GM23338 (cell line): ENCODE data around the gene APOBEC2. TPM values are rescaled to one million over a fixed set of nuclear protein-coding genes. Genes with fewer than 3 reads are reported as not detected.

Experiments used
- ATAC-seq: fragments of 200-7000 bp; cut with Tn5 transposase; 3 replicates; pipeline ENCODE4 v1.9.1; 2020
- DNase-seq: peaks from one replicate; pipeline ENCODE4 v3.0.0-alpha.2; 2015; ENCODE audit warnings: low spot score
- H2AFZ ChIP-seq: fragments of 200-600 bp; sonication (generic); 2 replicates; pipeline ENCODE4 v1.8.0; 2016; ENCODE audit warnings: antibody characterized with exemption, mild to moderate bottlenecking, moderate library complexity
- H3F3A ChIP-seq: fragments of 200-600 bp; sonication (generic); replicated peaks from 2 replicates; pipeline ENCODE4 v1.8.0; 2017; ENCODE audit warnings: antibody characterized with exemption, mixed run types, low read depth
- H3K27ac ChIP-seq: fragments of 200-600 bp; sonication (generic); 2 replicates; pipeline ENCODE4 v1.6.1; 2016; ENCODE audit warnings: low read depth
- H3K27me3 ChIP-seq: fragments of 200-600 bp; sonication (generic); 2 replicates; pipeline ENCODE4 v1.8.0; 2016; ENCODE audit warnings: mild to moderate bottlenecking, mixed run types, moderate library complexity; ENCODE audit not compliant: insufficient read depth
- H3K36me3 ChIP-seq: fragments of 200-600 bp; sonication (generic); 2 replicates; pipeline ENCODE4 v1.8.0; 2016; ENCODE audit warnings: mild to moderate bottlenecking; ENCODE audit not compliant: insufficient read depth
- H3K4me1 ChIP-seq: fragments of 200-600 bp; sonication (generic); 2 replicates; pipeline ENCODE4 v1.8.0; 2016; ENCODE audit warnings: mild to moderate bottlenecking, moderate library complexity; ENCODE audit not compliant: insufficient read depth
- H3K4me2 ChIP-seq: fragments of 200-600 bp; sonication (generic); 2 replicates; pipeline ENCODE4 v1.7.1; 2017; ENCODE audit warnings: mixed run types
- H3K4me3 ChIP-seq: fragments of 200-600 bp; sonication (generic); 2 replicates; pipeline ENCODE4 v1.6.1; 2016; ENCODE audit warnings: mixed run types
- H3K79me2 ChIP-seq: fragments of 200-600 bp; sonication (generic); replicated peaks from 2 replicates; pipeline ENCODE4 v1.8.0; 2017; ENCODE audit warnings: mild to moderate bottlenecking; ENCODE audit not compliant: insufficient read depth
- H3K9me2 ChIP-seq: fragments of 200-600 bp; sonication (generic); 2 replicates; pipeline ENCODE4 v1.8.0; 2017; ENCODE audit not compliant: insufficient read depth
- H4K20me1 ChIP-seq: fragments of 200-600 bp; sonication (generic); replicated peaks from 2 replicates; pipeline ENCODE4 v1.8.0; 2017; ENCODE audit warnings: mild to moderate bottlenecking; ENCODE audit not compliant: insufficient read depth
- H3K27ac Mint-ChIP-seq: 2 replicates; pipeline ENCODE4 v1.8.0; 2020; ENCODE audit warnings: inconsistent platforms, mild to moderate bottlenecking, moderate library complexity, mixed read lengths
- H3K27me3 Mint-ChIP-seq: 3 replicates; pipeline ENCODE4 v1.8.0; 2022; ENCODE audit warnings: low read depth, mild to moderate bottlenecking, moderate library complexity, mixed read lengths, inconsistent platforms; ENCODE audit not compliant: insufficient read depth, poor library complexity
- H3K36me3 Mint-ChIP-seq: 3 replicates; pipeline ENCODE4 v1.8.0; 2021; ENCODE audit warnings: low read depth, mild to moderate bottlenecking, inconsistent platforms, moderate library complexity, mixed read lengths
- H3K4me1 Mint-ChIP-seq: 3 replicates; pipeline ENCODE4 v1.8.0; 2020; ENCODE audit warnings: mild to moderate bottlenecking, inconsistent platforms, mixed read lengths
- H3K4me3 Mint-ChIP-seq: 3 replicates; pipeline ENCODE4 v1.8.0; 2021; ENCODE audit warnings: moderate library complexity, mild to moderate bottlenecking, inconsistent platforms, mixed read lengths
- H3K9me3 Mint-ChIP-seq: 3 replicates; pipeline ENCODE4 v1.8.0; 2020; ENCODE audit warnings: moderate library complexity, mild to moderate bottlenecking, inconsistent platforms, mixed read lengths
- EZH2phosphoT487 ChIP-seq: fragments of 200-600 bp; sonication (generic); IDR thresholded peaks from one replicate; pipeline ENCODE4 v1.8.1; 2018; ENCODE audit warnings: antibody characterized with exemption; ENCODE audit not compliant: unreplicated experiment
- JUNB ChIP-seq: IDR thresholded peaks from one replicate; pipeline ENCODE4 v1.6.1; 2016; ENCODE audit warnings: antibody characterized with exemption; ENCODE audit not compliant: unreplicated experiment
- NANOG ChIP-seq: IDR thresholded peaks from 2 replicates; pipeline ENCODE4 v1.6.1; 2016; ENCODE audit warnings: antibody characterized with exemption, borderline replicate concordance
- POLR2AphosphoS5 ChIP-seq: IDR thresholded peaks from 2 replicates; pipeline ENCODE4 v1.6.1; 2016; ENCODE audit warnings: antibody characterized with exemption, low read depth
- ZNF331 ChIP-seq: fragments of 250-450 bp; sonication (Bioruptor Pico); IDR thresholded peaks from 2 replicates; pipeline ENCODE4 v1.5.0; 2020; ENCODE audit warnings: low read depth, mild to moderate bottlenecking, moderate library complexity
- polyA plus RNA-seq: library from polyadenylated mRNA; unstranded; fragments of >200 nt; fragmentation: Nextera tagmentation; extraction: Ambion mirVana; gene quantifications from 2 replicates; pipeline ENCODE4 v1.2.1, GENCODE V29; 2016
- total RNA-seq: library from RNA; depleted of rRNA; stranded (reverse); fragments of >200 nt; shearing (Covaris generic); gene quantifications from 2 replicates; pipeline ENCODE4 v1.2.3, GENCODE V29; 2014
- TF ChIP-seq, protein P1 (sequence below): fragments of 250-450 bp; sonication (Bioruptor Pico); IDR thresholded peaks from 2 replicates; pipeline ENCODE4 v1.5.0; 2020; ENCODE audit warnings: mild to moderate bottlenecking, moderate library complexity
- TF ChIP-seq, protein P2 (sequence below): IDR thresholded peaks from one replicate; pipeline ENCODE4 v1.6.1; 2018; ENCODE audit warnings: antibody characterized with exemption; ENCODE audit not compliant: unreplicated experiment

APOBEC2 gene
- total and polyA plus RNA-seq, 2 experiments from 2014 or later, result 2.4 TPM; not detected in 1

DNA sequence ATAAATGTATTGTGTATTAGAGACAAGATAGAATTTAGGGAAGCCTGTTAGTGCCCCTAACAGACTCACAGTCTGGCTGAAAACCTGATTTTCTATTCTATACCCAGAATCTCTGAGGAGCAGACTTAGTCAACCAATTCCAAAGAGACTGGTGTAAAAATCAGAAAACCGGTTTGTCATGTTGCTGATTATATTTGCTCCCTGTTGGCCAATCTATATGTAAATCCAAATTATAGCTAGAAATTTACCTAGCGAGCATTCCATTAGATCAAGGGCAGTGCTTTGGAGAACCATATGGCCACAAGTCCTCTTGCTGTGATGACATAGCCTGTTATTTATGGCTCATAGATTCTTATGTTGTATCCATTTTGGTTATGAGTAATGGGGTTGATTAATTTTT, 24.5 kb downstream of the APOBEC2 start (continued):
- TF ChIP-seq, protein P1, sequence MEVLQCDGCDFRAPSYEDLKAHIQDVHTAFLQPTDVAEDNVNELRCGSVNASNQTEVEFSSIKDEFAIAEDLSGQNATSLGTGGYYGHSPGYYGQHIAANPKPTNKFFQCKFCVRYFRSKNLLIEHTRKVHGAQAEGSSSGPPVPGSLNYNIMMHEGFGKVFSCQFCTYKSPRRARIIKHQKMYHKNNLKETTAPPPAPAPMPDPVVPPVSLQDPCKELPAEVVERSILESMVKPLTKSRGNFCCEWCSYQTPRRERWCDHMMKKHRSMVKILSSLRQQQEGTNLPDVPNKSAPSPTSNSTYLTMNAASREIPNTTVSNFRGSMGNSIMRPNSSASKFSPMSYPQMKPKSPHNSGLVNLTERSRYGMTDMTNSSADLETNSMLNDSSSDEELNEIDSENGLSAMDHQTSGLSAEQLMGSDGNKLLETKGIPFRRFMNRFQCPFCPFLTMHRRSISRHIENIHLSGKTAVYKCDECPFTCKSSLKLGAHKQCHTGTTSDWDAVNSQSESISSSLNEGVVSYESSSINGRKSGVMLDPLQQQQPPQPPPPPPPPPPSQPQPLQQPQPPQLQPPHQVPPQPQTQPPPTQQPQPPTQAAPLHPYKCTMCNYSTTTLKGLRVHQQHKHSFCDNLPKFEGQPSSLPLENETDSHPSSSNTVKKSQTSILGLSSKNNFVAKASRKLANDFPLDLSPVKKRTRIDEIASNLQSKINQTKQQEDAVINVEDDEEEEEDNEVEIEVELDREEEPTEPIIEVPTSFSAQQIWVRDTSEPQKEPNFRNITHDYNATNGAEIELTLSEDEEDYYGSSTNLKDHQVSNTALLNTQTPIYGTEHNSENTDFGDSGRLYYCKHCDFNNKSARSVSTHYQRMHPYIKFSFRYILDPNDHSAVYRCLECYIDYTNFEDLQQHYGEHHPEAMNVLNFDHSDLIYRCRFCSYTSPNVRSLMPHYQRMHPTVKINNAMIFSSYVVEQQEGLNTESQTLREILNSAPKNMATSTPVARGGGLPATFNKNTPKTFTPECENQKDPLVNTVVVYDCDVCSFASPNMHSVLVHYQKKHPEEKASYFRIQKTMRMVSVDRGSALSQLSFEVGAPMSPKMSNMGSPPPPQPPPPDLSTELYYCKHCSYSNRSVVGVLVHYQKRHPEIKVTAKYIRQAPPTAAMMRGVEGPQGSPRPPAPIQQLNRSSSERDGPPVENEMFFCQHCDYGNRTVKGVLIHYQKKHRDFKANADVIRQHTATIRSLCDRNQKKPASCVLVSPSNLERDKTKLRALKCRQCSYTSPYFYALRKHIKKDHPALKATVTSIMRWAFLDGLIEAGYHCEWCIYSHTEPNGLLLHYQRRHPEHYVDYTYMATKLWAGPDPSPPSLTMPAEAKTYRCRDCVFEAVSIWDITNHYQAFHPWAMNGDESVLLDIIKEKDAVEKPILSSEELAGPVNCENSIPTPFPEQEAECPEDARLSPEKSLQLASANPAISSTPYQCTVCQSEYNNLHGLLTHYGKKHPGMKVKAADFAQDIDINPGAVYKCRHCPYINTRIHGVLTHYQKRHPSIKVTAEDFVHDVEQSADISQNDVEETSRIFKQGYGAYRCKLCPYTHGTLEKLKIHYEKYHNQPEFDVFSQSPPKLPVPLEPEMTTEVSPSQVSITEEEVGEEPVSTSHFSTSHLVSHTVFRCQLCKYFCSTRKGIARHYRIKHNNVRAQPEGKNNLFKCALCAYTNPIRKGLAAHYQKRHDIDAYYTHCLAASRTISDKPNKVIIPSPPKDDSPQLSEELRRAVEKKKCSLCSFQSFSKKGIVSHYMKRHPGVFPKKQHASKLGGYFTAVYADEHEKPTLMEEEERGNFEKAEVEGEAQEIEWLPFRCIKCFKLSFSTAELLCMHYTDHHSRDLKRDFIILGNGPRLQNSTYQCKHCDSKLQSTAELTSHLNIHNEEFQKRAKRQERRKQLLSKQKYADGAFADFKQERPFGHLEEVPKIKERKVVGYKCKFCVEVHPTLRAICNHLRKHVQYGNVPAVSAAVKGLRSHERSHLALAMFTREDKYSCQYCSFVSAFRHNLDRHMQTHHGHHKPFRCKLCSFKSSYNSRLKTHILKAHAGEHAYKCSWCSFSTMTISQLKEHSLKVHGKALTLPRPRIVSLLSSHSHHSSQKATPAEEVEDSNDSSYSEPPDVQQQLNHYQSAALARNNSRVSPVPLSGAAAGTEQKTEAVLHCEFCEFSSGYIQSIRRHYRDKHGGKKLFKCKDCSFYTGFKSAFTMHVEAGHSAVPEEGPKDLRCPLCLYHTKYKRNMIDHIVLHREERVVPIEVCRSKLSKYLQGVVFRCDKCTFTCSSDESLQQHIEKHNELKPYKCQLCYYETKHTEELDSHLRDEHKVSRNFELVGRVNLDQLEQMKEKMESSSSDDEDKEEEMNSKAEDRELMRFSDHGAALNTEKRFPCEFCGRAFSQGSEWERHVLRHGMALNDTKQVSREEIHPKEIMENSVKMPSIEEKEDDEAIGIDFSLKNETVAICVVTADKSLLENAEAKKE (CRISPR knock-in tag), result no peak
- no peak for TF ChIP-seq POLR2AphosphoS5
- TF ChIP-seq JUNB, result no peak
- TF ChIP-seq ZNF331 (CRISPR knock-in tag), result no peak
- TF ChIP-seq NANOG, result no peak
- TF ChIP-seq EZH2phosphoT487, result no peak

DNA sequence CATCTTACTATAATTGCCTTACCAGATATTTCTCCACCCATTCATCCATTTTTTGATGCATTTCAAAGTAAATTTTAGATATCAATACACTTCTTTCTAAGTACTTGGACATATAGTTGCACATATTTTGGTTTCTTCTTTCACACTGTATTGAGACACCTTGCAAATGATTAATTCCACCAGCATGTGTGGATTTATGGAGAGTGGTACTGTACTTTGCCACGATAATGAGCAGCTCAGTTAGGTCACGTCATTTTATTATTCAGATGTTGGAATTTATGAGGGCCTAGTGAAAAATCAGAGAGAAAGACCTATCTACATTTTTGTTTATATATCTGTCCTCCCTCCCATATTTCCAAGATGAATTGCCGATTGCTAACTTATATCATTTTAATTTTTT, 25.1 kb downstream of the APOBEC2 start:
- Mint-ChIP-seq H3K27ac (no peak overlapping the region), H3K4me3 (no peak overlapping the region), H3K9me3 (no peaks in the 10 kb centered on the region; the same call in 2 of the 3 replicates), H3K4me1 (peaks cover 22% of the 10 kb centered on the region), H3K36me3 (peaks cover 33% of the 10 kb centered on the region), H3K27me3 (peaks cover 4% of the 10 kb centered on the region)
- Histone ChIP-seq H3K4me1 (peaks cover 23% of the 10 kb centered on the region), H3F3A (no peaks in the 10 kb centered on the region; the same call in 1 of the 2 replicates), H3K79me2 (peaks cover 99% of the 10 kb centered on the region), H3K36me3 (peaks cover 31% of the 10 kb centered on the region; the same call in 1 of the 2 replicates), H2AFZ (no peak overlapping the region), H4K20me1 (peaks cover 41% of the 10 kb centered on the region), H3K4me2 (no peak overlapping the region), H3K9me2 (no peaks in the 10 kb centered on the region), H3K4me3 (no peak overlapping the region), H3K27ac (no peak overlapping the region), H3K27me3 (no peaks in the 10 kb centered on the region)
- ATAC-seq (no peak), DNase-seq (no peak)
- TF ChIP-seq, protein P2, sequence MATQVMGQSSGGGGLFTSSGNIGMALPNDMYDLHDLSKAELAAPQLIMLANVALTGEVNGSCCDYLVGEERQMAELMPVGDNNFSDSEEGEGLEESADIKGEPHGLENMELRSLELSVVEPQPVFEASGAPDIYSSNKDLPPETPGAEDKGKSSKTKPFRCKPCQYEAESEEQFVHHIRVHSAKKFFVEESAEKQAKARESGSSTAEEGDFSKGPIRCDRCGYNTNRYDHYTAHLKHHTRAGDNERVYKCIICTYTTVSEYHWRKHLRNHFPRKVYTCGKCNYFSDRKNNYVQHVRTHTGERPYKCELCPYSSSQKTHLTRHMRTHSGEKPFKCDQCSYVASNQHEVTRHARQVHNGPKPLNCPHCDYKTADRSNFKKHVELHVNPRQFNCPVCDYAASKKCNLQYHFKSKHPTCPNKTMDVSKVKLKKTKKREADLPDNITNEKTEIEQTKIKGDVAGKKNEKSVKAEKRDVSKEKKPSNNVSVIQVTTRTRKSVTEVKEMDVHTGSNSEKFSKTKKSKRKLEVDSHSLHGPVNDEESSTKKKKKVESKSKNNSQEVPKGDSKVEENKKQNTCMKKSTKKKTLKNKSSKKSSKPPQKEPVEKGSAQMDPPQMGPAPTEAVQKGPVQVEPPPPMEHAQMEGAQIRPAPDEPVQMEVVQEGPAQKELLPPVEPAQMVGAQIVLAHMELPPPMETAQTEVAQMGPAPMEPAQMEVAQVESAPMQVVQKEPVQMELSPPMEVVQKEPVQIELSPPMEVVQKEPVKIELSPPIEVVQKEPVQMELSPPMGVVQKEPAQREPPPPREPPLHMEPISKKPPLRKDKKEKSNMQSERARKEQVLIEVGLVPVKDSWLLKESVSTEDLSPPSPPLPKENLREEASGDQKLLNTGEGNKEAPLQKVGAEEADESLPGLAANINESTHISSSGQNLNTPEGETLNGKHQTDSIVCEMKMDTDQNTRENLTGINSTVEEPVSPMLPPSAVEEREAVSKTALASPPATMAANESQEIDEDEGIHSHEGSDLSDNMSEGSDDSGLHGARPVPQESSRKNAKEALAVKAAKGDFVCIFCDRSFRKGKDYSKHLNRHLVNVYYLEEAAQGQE, result no peak
- no peak for TF ChIP-seq NANOG
